PC-9 (cell line): ENCODE results near the gene KHK. TPM values are rescaled to one million over a fixed set of nuclear protein-coding genes. Genes with fewer than 3 reads are reported as not detected.

Experiments
- BruUV-seq: library from RNA; stranded (reverse); fragments of 400-500 nt; replicated peaks from 2 replicates; lab custom pipeline; 2021; lab: Mats Ljungman, UMichigan
- CTCF ChIA-PET: fragments of 300-600 bp; sonication (Branson Sonifier 250); formaldehyde crosslinking; loops from one replicate; lab custom pipeline; 2022; ENCODE audit warnings: antibody characterized with exemption; lab: Charles Lee
- POLR2A ChIA-PET: fragments of 300-600 bp; sonication (Branson Sonifier 250); formaldehyde crosslinking; loops from one replicate; lab custom pipeline; 2022; ENCODE audit warnings: antibody characterized with exemption; ENCODE audit not compliant: unreplicated experiment; lab: Charles Lee
- DNase-seq, 2 experiments: peaks; one replicate each; pipeline versions ENCODE4 v3.0.0 to v3.0.0-alpha.2; 2015 to 2022; ENCODE audit warnings: mixed read lengths in 1 of 2
- H2AFZ ChIP-seq: fragments of 200-600 bp; sonication (generic); 2 replicates; pipeline ENCODE4 v1.8.1; 2017; ENCODE audit warnings: antibody characterized with exemption
- H3F3A ChIP-seq: fragments of 200-600 bp; sonication (generic); 2 replicates; pipeline ENCODE4 v1.8.1; 2017; ENCODE audit warnings: antibody characterized with exemption, mild to moderate bottlenecking, low read depth; ENCODE audit not compliant: insufficient read depth
- H3K27ac ChIP-seq: fragments of 200-600 bp; sonication (generic); 2 replicates; pipeline ENCODE4 v1.6.1; 2016; ENCODE audit warnings: mixed run types
- H3K27me3 ChIP-seq: fragments of 200-600 bp; sonication (generic); 2 replicates; pipeline ENCODE4 v1.6.1; 2016; ENCODE audit warnings: low read depth, mixed run types; ENCODE audit not compliant: insufficient read depth
- H3K36me3 ChIP-seq: fragments of 200-600 bp; sonication (generic); 2 replicates; pipeline ENCODE4 v1.6.1; 2016; ENCODE audit warnings: low read depth, mixed run types
- H3K4me1 ChIP-seq: fragments of 200-600 bp; sonication (generic); replicated peaks from 2 replicates; pipeline ENCODE4 v1.6.1; 2016; ENCODE audit warnings: mixed run types; ENCODE audit not compliant: insufficient read depth
- H3K4me2 ChIP-seq: fragments of 200-600 bp; sonication (generic); 2 replicates; pipeline ENCODE4 v1.6.1; 2017; ENCODE audit warnings: mixed run types
- H3K4me3 ChIP-seq: fragments of 200-600 bp; sonication (generic); 2 replicates; pipeline ENCODE4 v1.6.1; 2016; ENCODE audit warnings: mixed run types
- H3K79me2 ChIP-seq: fragments of 200-600 bp; sonication (generic); 2 replicates; pipeline ENCODE4 v1.6.1; 2017; ENCODE audit warnings: low read depth, mixed run types
- H3K9me2 ChIP-seq: fragments of 200-600 bp; sonication (generic); 2 replicates; pipeline ENCODE4 v1.8.1; 2017; ENCODE audit warnings: mild to moderate bottlenecking; ENCODE audit not compliant: insufficient read depth
- H3K9me3 ChIP-seq: fragments of 200-600 bp; sonication (generic); 2 replicates; pipeline ENCODE4 v1.8.1; 2016; ENCODE audit warnings: low read depth; ENCODE audit not compliant: insufficient read depth
- H4K20me1 ChIP-seq: fragments of 200-600 bp; sonication (generic); 2 replicates; pipeline ENCODE4 v1.8.1; 2017; ENCODE audit not compliant: insufficient read depth
- CTCF ChIP-seq: fragments of 200-600 bp; sonication (generic); conservative IDR thresholded peaks from 2 replicates; pipeline ENCODE4 v1.6.1; 2017; ENCODE audit warnings: mixed run types, antibody characterized with exemption, mild to moderate bottlenecking, moderate library complexity
- EZH2 ChIP-seq: fragments of 200-600 bp; sonication (generic); IDR thresholded peaks from 2 replicates; pipeline ENCODE4 v1.8.0; 2017; ENCODE audit warnings: antibody characterized with exemption, low read depth
- intact Hi-C: fragments of 100-400 bp; cut with micrococcal nuclease; formaldehyde crosslinking; loops from one replicate; pipeline ENCODE4 v1.10.0; 2022; ENCODE audit not compliant: unreplicated experiment
- total RNA-seq: library from RNA; stranded (reverse); gene quantifications from 2 replicates; pipeline ENCODE4 v1.2.3, GENCODE V29; 2021

KHK gene
- total RNA-seq, 1 experiment from 2014 or later = 4.4 TPM

DNA sequence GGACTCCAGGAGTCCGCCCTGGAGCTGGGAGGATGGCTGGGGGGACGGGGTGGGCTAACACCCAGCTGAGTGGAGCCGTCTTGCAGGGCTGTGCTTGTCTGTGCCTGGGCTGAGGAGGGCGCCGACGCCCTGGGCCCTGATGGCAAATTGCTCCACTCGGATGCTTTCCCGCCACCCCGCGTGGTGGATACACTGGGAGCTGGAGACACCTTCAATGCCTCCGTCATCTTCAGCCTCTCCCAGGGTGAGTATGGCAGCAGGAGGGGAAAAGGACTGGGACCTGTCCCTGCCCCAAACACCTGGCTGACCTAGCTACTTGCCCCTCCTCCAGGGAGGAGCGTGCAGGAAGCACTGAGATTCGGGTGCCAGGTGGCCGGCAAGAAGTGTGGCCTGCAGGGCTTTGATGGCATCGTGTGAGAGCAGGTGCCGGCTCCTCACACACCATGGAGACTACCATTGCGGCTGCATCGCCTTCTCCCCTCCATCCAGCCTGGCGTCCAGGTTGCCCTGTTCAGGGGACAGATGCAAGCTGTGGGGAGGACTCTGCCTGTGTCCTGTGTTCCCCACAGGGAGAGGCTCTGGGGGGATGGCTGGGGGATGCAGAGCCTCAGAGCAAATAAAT lies 12.9 kb downstream of the KHK start:
- intact Hi-C loops = loop anchor here (5.0 kb wide), 1 partner anchor 273 kb away; the partner anchor contains the start of genes EIF2B4 and SNX17
- H3K9me2 ChIP-seq = no peaks in the 10 kb centered on the region
- TF ChIP-seq CTCF (no peak), EZH2 (no peak)
- no peaks in the 10 kb centered on the region for H3K27me3 ChIP-seq
- H3K27ac ChIP-seq = no peak overlapping the region
- no peaks in the 10 kb centered on the region for H3K4me1 ChIP-seq
- no peak overlapping the region for H3K4me3 ChIP-seq
- H3F3A ChIP-seq = no peaks in the 10 kb centered on the region
- no TSS peak for BruUV-seq
- DNase-seq = no peak
- H4K20me1 ChIP-seq = no peaks in the 10 kb centered on the region
- H3K4me2 ChIP-seq = no peak overlapping the region
- POLR2A ChIA-PET = interaction anchor here (0.6 kb wide), 1 partner anchor 110 kb away, joined by 4 read pairs; no protein-coding TSS in a partner anchor
- no peaks in the 10 kb centered on the region for H3K9me3 ChIP-seq
- no peak overlapping the region for H2AFZ ChIP-seq
- no peaks in the 10 kb centered on the region for H3K36me3 ChIP-seq
- no peaks in the 10 kb centered on the region for H3K79me2 ChIP-seq
- CTCF ChIA-PET = interaction anchor here (0.7 kb wide), 1 partner anchor 181 kb away, joined by 3 read pairs; no protein-coding TSS in a partner anchor

GRCh38 chr2:27100036-27100435 lies 13.5 kb downstream of the KHK start:
- BruUV-seq = no TSS peak
- H3K36me3 ChIP-seq = no peaks in the 10 kb centered on the region
- H2AFZ ChIP-seq = no peak overlapping the region
- no peak overlapping the region for H3K4me2 ChIP-seq
- TF ChIP-seq CTCF = no peak
- TF ChIP-seq EZH2 = no peak
- intact Hi-C loops = no loop called here
- H3K27me3 ChIP-seq = no peaks in the 10 kb centered on the region
- H3K27ac ChIP-seq = no peak overlapping the region
- H3K79me2 ChIP-seq = no peaks in the 10 kb centered on the region
- H3K4me3 ChIP-seq = no peak overlapping the region
- H3F3A ChIP-seq = no peaks in the 10 kb centered on the region
- ChIA-PET POLR2A (no interaction called here), CTCF (interaction anchor here (0.7 kb wide), 1 partner anchor 180 kb away, joined by 3 read pairs; no protein-coding TSS in a partner anchor)
- H3K4me1 ChIP-seq = no peaks in the 10 kb centered on the region
- DNase-seq = no peak
- no peaks in the 10 kb centered on the region for H3K9me2 ChIP-seq
- no peaks in the 10 kb centered on the region for H4K20me1 ChIP-seq
- no peaks in the 10 kb centered on the region for H3K9me3 ChIP-seq

DNA sequence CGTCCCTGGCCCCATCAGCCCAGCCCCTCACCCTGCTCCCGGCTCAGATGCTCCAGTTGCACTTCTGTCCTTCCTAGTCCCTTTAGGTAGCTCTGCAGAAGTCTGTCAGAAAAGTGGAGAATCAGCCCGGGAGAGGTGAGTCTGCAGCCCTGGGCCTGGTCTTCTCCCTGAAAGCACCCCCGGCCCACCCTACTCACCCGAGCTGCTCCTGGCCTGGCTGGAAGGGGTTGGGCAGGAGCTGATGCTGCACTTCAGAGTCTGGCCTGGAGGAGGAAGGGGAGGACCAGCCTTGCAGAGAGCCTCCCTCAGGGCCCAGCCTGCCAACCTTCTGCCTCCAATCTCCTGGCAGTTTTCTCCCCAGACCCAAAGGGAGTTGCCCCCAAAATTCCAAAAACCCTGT lies 15.8 kb downstream of the KHK start:
- Histone ChIP-seq H3K9me2 (no peaks in the 10 kb centered on the region), H3K4me2 (no peak overlapping the region), H3F3A (no peaks in the 10 kb centered on the region), H3K4me1 (no peaks in the 10 kb centered on the region), H3K36me3 (no peaks in the 10 kb centered on the region), H4K20me1 (no peaks in the 10 kb centered on the region), H3K9me3 (no peaks in the 10 kb centered on the region), H3K27me3 (no peaks in the 10 kb centered on the region), H2AFZ (no peak overlapping the region), H3K27ac (no peak overlapping the region), H3K79me2 (no peaks in the 10 kb centered on the region), H3K4me3 (no peak overlapping the region)
- no peak for TF ChIP-seq CTCF
- no peak for TF ChIP-seq EZH2
- ChIA-PET CTCF (interaction anchor here (1.6 kb wide), 1 partner anchor 89 kb away, joined by 6 read pairs; no protein-coding TSS in a partner anchor), POLR2A (interaction anchor here (0.5 kb wide), 1 partner anchor 1623 kb away, joined by 7 read pairs; no protein-coding TSS in a partner anchor)
- no peak for DNase-seq
- intact Hi-C loops = no loop called here
- BruUV-seq = no TSS peak
